Jurkat, Clone E6-1 (cell line): ENCODE measurements around the gene HMGN1.

Experiments used
- DNase-seq: peaks from one replicate; pipeline ENCODE4 v3.0.0-alpha.2; 2011; ENCODE audit warnings: low read depth, low spot score
- H3K4me3 ChIP-seq: 2 replicates; pipeline ENCODE4 v1.5.1; 2011; ENCODE audit warnings: mild to moderate bottlenecking, low read length, control low read depth, moderate library complexity

HMGN1 gene

DNA sequence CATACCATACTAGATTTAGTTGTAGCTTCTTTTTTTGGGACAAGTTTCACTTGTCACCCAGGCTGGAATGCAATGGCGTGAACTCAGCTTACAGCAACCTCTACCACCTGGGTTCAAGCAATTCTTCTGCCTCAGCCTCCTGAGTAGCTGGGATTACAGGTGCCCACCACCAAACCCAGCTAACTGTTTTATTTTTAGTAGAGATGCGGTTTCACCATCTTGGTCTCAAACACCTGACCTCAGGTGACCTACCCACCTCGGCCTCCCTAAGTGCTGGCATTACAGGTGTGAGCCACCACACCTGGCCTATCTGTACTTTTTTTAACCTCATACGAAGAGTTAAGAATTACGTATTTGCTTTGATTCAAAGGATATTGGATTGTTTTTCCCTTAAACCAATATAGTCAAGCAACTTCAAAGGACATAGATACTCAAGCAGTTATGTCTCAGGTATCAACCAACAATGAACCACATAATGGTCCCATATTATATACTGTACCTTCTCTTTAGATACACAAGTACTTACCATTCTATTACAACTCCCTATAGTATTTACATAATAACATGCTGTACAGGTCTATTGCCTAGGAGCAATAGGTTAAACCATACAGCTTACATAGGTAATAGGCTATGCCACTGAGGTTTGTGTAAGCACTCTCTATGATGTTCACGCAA lies 7.5 kb downstream of the HMGN1 start:
- DNase-seq = no peak
- no peak overlapping the region for H3K4me3 ChIP-seq

GRCh38 chr21:39340687-39341086 lies 8.2 kb downstream of the HMGN1 start:
- no peak for DNase-seq
- no peak overlapping the region for H3K4me3 ChIP-seq

DNA sequence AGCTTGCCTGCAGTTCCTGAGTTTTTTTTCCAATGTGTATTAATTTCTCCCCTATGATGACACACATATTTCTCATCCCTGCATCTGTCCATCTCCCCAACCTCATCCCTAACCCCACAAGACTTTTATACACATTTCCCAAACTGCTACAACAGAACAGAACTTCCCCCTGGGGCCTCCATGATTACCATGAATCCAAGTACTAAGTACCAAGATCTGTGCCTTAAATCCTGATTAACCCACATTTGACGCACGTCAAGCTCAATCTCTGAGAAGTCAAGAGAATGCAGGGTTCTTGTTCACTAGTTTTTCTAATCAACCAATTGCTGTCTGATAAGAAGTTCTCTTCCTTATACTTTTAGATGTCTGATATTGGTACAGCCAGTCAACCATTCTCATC lies 9.7 kb downstream of the HMGN1 start:
- DNase-seq = no peak
- no peak overlapping the region for H3K4me3 ChIP-seq

DNA sequence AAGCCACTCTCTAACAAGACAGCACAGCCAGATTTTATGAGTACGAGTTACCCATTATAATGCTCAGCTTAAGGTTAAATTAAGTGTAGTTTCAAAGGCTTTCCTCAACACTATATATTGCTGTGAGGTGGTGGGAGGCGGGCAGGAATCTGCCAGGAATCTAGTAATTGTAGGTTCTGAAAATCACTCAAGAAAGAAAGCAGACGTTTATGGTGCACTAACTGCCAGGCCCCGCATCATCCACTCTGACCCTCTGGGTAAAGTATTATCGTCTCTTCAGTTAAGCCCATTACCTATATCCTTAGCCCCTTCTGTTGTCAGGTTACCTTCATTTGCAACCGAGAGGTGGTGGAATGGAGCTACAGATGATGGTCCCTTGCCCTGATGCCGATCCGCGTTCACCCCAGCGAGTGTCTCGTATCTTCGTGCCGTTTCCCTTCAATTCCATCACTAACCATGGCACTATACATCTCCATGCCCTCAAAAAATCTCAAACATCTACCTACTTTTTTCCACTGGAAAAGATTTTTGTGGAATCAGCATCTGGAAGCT lies 12.4 kb downstream of the HMGN1 start:
- no peak overlapping the region for H3K4me3 ChIP-seq
- no peak for DNase-seq

DNA sequence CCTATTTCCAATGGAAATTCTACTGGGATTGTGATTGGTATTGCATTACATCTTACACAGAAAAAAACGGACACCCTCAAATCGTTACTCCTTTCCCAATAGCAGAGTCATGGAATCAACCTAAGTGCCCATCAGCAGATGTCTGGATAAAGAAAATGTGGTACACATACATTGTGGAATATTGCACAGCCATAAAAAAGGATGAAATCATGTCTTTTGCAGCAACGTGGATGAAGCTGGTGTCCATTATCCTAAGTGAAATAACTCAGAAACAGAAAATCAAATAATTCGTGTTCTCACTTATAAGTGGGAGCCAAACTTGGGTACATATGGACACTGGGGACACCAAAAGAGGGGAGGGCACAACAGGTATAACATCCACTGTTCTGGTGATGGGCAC lies 14.3 kb downstream of the HMGN1 start:
- no peak overlapping the region for H3K4me3 ChIP-seq
- DNase-seq = no peak

DNA sequence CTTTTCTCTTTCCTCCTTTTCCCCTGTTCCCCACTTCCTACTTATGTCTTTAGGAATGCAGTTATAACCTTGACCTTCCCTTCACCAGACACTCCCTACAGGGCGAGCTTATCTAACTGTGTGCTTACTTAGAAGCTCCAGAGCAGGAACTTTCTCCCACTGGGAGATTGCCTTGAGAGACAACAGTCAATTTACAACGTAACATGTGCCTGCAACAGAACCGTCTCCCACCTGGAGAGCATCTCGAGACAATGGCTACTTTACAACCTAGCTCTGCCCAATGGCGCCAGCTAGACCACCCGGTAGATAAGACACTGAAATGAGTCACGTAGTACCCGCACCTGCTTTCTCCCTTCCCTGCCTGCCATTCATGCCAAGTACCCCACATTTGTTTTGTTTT lies 16.7 kb downstream of the HMGN1 start:
- H3K4me3 ChIP-seq = no peak overlapping the region
- DNase-seq = no peak

DNA sequence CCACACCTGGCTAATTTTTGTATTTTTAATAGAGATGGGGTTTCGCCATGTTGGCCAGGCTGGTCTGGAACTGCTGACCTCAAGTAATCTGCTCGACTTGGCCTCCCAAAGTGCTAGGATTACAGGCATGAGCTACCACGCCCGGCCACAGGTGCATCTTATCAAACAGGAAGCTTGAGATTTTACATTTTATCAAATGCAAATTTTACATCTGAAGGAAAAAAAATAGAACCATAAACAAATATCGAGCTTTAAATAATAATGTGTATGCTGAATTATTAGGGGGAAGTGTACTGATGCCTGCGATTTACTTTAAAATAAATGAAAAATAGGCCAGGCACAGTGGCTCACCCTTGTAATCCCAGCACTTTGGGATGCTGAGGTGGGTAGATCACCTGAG lies 18.9 kb downstream of the HMGN1 start:
- no peak for DNase-seq
- no peak overlapping the region for H3K4me3 ChIP-seq

DNA sequence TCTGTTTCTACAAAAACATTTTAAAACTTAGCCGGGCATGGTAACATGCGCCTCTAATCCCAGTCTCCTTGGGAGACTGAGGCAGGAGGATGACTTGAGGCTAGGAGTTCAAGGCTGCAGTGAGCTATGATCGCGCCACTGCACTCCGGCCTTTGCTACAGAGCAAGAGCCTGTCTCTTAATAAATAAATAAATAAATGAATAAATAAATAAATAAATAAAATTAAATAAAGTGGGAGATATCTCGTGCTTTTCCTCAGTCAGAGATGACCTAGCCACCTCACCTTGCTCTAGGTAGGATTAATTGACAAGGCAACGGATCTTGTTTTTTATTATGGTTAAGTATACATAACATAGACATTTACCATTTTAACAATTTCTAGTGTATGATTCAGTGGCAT lies 21.2 kb downstream of the HMGN1 start:
- H3K4me3 ChIP-seq = no peak overlapping the region
- DNase-seq = no peak

GRCh38 chr21:39326607-39327307 lies 22.1 kb downstream of the HMGN1 start:
- H3K4me3 ChIP-seq = no peak overlapping the region
- no peak for DNase-seq

DNA sequence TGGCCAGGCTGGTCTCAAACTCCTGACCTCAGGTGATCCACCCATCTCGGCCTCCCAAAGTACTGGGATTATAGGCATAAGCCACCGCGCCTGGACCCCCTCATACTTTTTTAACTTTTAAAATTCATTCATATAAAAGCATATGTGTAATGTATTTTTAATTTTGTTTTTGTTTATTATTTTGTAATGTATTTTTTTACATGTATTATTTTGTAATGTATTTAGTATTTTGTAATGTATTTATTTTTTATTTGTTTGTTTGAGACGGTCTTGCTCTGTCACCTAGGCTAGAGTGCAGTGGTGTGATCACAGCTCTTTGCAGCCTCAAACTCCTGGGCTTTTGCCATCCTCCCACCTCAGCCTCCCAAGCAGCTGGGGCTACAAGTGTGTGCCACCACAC lies 23.4 kb downstream of the HMGN1 start:
- no peak for DNase-seq

DNA sequence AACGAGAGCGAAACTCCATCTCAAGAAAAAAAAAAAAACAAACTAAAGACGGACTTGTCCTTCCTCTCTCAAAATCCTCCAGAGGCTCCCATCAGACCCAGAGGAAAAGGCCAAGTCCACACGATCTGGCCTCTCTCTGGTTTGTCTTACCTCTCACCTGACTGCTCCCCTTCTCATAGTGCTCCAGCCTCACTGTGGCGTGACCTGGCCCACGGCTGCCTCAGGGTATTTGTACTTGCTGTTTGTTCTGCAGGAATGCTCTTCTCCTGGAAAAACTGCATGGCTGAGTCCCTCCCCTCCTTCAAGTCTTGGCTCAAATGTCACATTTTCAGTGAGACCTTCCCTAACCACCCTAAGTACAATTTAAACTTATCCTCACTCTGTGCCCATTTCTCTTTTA lies 27.5 kb downstream of the HMGN1 start:
- H3K4me3 ChIP-seq = no peak overlapping the region

More for the DNA sequence above, 23.4 kb downstream of the HMGN1 start:
- H3K4me3 ChIP-seq = no peak overlapping the region

DNA sequence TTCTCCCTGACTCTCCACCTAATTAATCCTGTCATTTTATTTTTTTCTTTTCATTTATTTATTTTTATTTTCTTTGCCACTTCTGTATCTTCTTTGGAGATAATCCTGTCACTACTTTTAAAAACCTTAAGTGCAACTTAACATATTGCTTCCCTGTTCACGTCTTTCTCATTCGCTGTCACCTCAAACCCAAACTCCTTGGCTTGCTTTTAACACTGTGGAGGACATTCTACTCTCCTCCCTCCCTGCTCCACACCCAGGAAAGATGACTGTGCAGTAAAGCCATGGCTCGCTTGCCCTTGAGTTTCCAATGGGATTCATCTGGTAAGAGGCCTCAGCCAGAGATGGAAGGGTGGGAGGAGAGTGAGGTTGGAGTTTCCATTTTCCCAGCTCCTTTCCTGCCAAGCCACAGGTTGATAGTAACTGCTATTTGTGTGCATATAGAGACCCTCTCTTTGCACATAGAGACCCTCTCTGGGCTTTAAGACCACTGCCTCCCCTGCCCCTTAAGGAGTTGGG lies 29.0 kb downstream of the HMGN1 start:
- no peak overlapping the region for H3K4me3 ChIP-seq

More for the DNA sequence above, 27.5 kb downstream of the HMGN1 start:
- DNase-seq = no peak

DNA sequence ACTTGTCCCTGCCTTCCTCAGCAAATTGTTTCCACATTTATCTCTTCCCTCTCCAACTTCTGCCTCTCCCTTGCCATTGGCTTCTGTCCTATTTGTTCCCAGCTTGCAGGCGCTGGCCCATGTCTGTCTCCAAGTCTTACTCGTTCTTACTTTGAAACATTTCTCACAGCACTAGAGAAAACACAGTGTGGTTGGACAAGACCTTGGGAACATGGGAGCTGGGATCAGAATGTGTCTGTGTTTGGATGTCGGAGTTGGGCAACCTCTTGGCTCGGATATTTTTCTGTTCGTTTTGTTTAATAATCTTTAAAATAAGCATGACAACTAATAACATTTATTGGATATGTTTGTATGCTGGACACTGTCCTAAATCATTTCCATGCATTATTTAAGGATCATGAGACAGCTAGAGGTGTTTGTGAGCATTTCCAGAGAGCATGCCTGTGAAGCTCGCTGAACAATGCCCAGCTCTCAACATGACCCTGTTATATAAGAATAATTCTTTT lies 29.6 kb downstream of the HMGN1 start:
- no peak for DNase-seq
- no peak overlapping the region for H3K4me3 ChIP-seq

More for the DNA sequence above, 29.0 kb downstream of the HMGN1 start:
- DNase-seq = no peak

- no peak overlapping the region for H3K4me3 ChIP-seq
- DNase-seq = no peak
Observed at GRCh38 chr21:39318091-39318959, 30.6 kb downstream of the HMGN1 start.

DNA sequence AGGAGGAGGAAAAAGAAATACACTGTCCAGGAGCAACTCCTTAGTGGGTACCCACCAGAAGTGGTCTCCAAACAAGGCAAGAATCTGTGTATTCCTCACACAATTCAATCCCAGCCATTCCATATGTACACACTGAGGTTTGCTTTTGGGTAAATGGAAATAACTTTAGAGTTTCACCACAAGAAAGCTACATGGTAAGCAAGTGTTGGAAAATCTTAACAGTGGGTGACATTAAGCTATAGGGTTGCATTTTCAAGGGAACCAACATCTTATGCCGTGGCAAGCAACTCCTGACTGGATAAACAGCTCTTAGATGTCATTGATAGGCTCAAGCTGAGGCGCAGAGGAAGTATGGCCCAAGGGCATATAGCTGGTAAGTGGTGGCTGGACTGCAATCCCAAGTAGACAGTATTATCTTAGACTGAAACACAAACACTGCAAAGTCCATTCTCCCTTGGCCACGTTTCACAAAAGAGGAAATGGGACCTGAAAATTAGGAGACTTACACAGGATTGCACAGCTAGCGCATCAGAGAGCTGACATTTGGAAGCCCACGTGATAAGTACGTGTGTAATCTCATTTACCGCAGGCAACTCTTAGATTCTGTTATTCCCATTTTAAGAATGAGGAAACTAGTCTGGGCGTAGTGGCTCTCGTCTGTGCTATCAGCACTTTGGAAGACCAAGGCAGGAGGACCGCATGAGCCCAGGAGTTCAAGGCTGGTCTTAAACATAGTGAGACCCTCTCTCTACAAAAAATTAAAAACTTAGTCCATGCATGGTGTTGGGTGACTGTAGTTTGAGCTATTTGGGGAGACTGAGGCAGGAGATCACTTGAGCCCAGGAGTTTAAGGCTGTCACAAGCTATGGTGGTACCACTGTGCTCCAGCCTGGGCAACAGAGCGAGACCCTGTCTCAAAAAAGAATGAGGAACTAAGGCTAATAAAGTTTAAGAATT lies 31.5 kb downstream of the HMGN1 start:
- DNase-seq = no peak
- H3K4me3 ChIP-seq = no peak overlapping the region

DNA sequence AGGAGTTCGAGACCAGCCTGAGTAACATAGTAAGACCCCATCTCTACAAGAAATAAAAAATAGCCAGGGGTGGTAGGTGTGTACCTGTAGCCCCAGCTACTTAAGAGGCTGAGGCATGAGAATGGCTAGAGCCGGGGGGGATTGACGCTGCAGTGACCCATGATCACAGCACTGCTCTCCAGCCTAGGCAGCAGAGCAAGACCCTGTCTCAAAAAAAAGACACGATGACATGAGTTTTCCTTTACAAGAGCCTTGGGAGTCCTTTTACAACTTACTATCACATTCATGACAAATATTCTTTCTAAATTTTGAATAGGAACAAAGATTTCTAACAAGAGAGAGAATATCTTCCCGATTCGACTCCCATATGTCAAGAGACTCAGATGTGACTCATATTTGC lies 32.2 kb downstream of the HMGN1 start:
- DNase-seq = no peak
- H3K4me3 ChIP-seq = no peak overlapping the region

- DNase-seq = peak; percentile 50
- H3K4me3 ChIP-seq = no peak overlapping the region
Observed at GRCh38 chr21:39315603-39316445, 33.1 kb downstream of the HMGN1 start.
